ENCODE measurements around the gene CBL. TPM values are rescaled to one million over a fixed set of nuclear protein-coding genes. Genes with fewer than 3 reads are reported as not detected.

The CBL gene
- total RNA-seq: 10 to 100 TPM in 3 of 4 donors, 1 to 10 TPM in 1; 10.0 to 39.9 (median 13.0) TPM

DNA sequence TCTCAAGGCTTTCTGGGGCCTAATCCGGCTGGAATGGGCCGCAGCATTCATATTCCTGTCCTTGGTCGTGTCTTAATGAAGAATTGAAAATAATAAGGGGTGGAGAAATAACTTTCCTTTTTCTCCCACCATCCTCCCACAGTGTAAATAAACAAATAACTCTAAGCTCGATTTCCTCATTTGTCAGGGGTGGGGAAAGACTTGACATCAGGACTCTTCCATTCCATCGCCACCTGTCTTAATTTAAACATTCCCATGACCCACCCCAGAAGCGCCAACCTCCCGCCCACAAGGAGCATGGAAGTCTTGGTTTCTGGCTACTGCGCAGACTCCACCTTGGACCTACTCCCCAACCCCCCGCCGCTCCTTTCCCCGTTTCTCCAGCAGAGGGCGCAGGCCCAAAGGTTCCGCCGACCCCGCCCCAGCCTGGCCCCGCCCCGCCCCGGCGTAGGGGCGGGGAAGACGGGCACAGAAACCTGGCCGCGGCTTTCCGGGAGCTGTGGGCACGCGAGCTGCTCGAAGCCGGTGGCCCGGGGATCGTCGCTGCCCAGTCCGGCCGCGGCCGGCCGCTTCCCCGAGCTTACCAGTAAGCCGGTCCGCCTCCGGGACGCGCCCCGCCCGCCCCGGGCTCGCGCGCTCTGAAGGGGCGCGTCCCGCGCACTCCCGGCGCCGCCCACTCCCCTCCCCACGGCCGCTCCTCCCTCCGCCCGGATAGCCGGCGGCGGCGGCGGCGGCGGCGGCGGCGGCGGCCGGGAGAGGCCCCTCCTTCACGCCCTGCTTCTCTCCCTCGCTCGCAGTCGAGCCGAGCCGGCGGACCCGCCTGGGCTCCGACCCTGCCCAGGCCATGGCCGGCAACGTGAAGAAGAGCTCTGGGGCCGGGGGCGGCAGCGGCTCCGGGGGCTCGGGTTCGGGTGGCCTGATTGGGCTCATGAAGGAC lies at the start of gene CBL:
Gene CBL, plus strand, starts transcription at position 766 of the 937 bp plus-strand sequence. Its CDS starts 79 bp downstream, at position 845.
- intact Hi-C loops (cut with DNase I; ENCODE audit: low total_unique reads): loop anchor here (5.0 kb wide), 1 partner anchor 116 kb away; no protein-coding TSS in a partner anchor
- no peaks in the 10 kb centered on the region for H3K36me3 ChIP-seq
- peak within 1 kb of the TSS; percentile 78 to 99 for H3K4me3 ChIP-seq
- H3K27me3 ChIP-seq: no peaks in the 10 kb centered on the region
- no peaks in the 10 kb centered on the region for H3K9me3 ChIP-seq
- H3K27ac ChIP-seq: peak within 1 kb of the TSS; percentile 98
- peak; percentile 80 to 93 (median 88) for TF ChIP-seq CTCF (IDR thresholded peaks at IDR 0.05)
- TF ChIP-seq POLR2A (IDR thresholded peaks at IDR 0.05): peak; percentile 44 to 84
- peak; percentile 96 to 97 for DNase-seq
- peaks cover 0 to 5% of the 10 kb centered on the region in 2 donors for H3K4me1 ChIP-seq

GRCh38 chr11:119156496-119156895 lies 49.6 kb upstream of the CBL start:
- H3K4me1 ChIP-seq: no peaks in the 10 kb centered on the region
- no peaks in the 10 kb centered on the region for H3K36me3 ChIP-seq
- intact Hi-C loops (cut with DNase I; ENCODE audit: low total_unique reads): no loop called here
- H3K27me3 ChIP-seq: no peaks in the 10 kb centered on the region
- no peak for DNase-seq
- no peak for TF ChIP-seq CTCF (IDR thresholded peaks at IDR 0.05)
- TF ChIP-seq POLR2A (IDR thresholded peaks at IDR 0.05): no peak
- no peak overlapping the region for H3K27ac ChIP-seq
- no peaks in the 10 kb centered on the region for H3K9me3 ChIP-seq
- no peak overlapping the region for H3K4me3 ChIP-seq

GRCh38 chr11:119157063-119157462 lies 49.1 kb upstream of the CBL start:
- TF ChIP-seq POLR2A (IDR thresholded peaks at IDR 0.05) (no peak), CTCF (IDR thresholded peaks at IDR 0.05) (no peak)
- Histone ChIP-seq H3K9me3 (no peaks in the 10 kb centered on the region), H3K27ac (no peak overlapping the region), H3K4me1 (no peaks in the 10 kb centered on the region), H3K36me3 (no peaks in the 10 kb centered on the region), H3K27me3 (no peaks in the 10 kb centered on the region), H3K4me3 (no peak overlapping the region)
- intact Hi-C loops (cut with DNase I; ENCODE audit: low total_unique reads): no loop called here
- DNase-seq: no peak

DNA sequence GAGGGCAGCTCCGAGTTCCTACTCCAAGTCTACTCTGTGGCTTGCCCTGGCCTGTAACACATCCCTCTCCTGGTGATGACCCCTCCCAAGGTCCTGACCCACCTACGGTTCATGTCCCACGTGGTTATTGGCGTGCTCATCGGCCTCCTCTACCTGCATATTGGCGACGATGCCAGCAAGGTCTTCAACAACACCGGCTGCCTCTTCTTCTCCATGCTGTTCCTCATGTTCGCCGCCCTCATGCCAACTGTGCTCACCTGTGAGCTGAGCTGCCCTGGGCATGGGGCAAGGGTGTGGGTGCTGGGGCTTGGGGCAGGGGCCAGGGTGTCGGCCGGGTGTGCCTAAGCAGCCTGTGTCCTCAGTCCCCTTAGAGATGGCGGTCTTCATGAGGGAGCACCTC lies 47.7 kb upstream of the CBL start:
- Histone ChIP-seq H3K36me3 (no peaks in the 10 kb centered on the region), H3K9me3 (no peaks in the 10 kb centered on the region), H3K27ac (no peak overlapping the region), H3K27me3 (no peaks in the 10 kb centered on the region), H3K4me3 (no peak overlapping the region), H3K4me1 (no peaks in the 10 kb centered on the region)
- intact Hi-C loops (cut with DNase I; ENCODE audit: low total_unique reads): no loop called here
- no peak for DNase-seq
- TF ChIP-seq POLR2A (IDR thresholded peaks at IDR 0.05): no peak
- TF ChIP-seq CTCF (IDR thresholded peaks at IDR 0.05): no peak

DNA sequence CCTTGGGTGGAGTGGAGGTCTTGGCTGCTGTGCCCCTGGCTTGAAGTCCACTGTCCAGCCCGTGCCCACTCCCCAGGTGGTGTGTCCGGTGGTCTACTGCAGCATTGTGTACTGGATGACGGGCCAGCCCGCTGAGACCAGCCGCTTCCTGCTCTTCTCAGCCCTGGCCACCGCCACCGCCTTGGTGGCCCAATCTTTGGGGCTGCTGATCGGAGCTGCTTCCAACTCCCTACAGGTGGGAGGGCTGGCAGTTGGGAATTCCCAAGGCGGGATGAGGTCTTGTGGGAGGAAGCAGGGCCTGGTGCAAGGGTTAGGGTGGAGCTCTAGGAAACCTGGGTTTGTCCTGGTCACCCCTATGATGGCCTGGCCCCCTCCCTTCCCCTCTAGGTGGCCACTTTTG lies 46.0 kb upstream of the CBL start:
- no peak for TF ChIP-seq POLR2A (IDR thresholded peaks at IDR 0.05)
- TF ChIP-seq CTCF (IDR thresholded peaks at IDR 0.05): no peak
- Histone ChIP-seq H3K27me3 (no peaks in the 10 kb centered on the region), H3K27ac (no peak overlapping the region), H3K4me1 (no peaks in the 10 kb centered on the region), H3K4me3 (no peak overlapping the region), H3K36me3 (no peaks in the 10 kb centered on the region), H3K9me3 (no peaks in the 10 kb centered on the region)
- no peak for DNase-seq
- intact Hi-C loops (cut with DNase I; ENCODE audit: low total_unique reads): no loop called here
